HS-5 (cell line): Measurements from ENCODE around the gene KIF6.

Experiments used
- DNase-seq: peaks from one replicate; pipeline ENCODE4 v3.0.0-alpha.2; 2012; ENCODE audit warnings: low read depth

Gene KIF6

GRCh38 chr6:39319621-39320362, 405.4 kb downstream of the KIF6 start:
- no peak for DNase-seq

GRCh38 chr6:39317256-39317655, 408.0 kb downstream of the KIF6 start:
- no peak for DNase-seq

GRCh38 chr6:39314273-39314795, 410.9 kb downstream of the KIF6 start, which contains the start of gene KCNK17:
Gene KCNK17 (minus strand): TSS chr6:39314419. CDS start chr6:39314320, 99 bp downstream.
- DNase-seq = no peak

GRCh38 chr6:39313526-39314272, 411.5 kb downstream of the KIF6 start:
- no peak for DNase-seq

- no peak for DNase-seq
These were observed 412.2 kb downstream of the KIF6 start for GRCh38 chr6:39312912-39313525.

- no peak for DNase-seq
These were observed 414.7 kb downstream of the KIF6 start for GRCh38 chr6:39310542-39310941.

- peak; percentile 22 for DNase-seq
These were observed 415.2 kb downstream of the KIF6 start for GRCh38 chr6:39309942-39310531.

- DNase-seq = no peak
These were observed 417.7 kb downstream of the KIF6 start for GRCh38 chr6:39307462-39307861.

GRCh38 chr6:39304951-39305350, 420.3 kb downstream of the KIF6 start:
- no peak for DNase-seq

- DNase-seq = no peak
These were observed 421.6 kb downstream of the KIF6 start for GRCh38 chr6:39303425-39304153.

- no peak for DNase-seq
These were observed 422.4 kb downstream of the KIF6 start for GRCh38 chr6:39302669-39303424.

- no peak for DNase-seq
These were observed 423.2 kb downstream of the KIF6 start for GRCh38 chr6:39302011-39302410.

GRCh38 chr6:39301606-39302005, 423.6 kb downstream of the KIF6 start:
- DNase-seq = no peak

GRCh38 chr6:39300739-39301138, 424.5 kb downstream of the KIF6 start:
- no peak for DNase-seq

GRCh38 chr6:39298061-39298460, 427.1 kb downstream of the KIF6 start:
- DNase-seq = no peak

GRCh38 chr6:39296745-39297640, 428.2 kb downstream of the KIF6 start:
- no peak for DNase-seq

- DNase-seq = no peak
These were observed 429.6 kb downstream of the KIF6 start for GRCh38 chr6:39295611-39296011.

- DNase-seq = no peak
These were observed 430.3 kb downstream of the KIF6 start for GRCh38 chr6:39294899-39295298.

GRCh38 chr6:39294133-39294532, 431.1 kb downstream of the KIF6 start:
- no peak for DNase-seq

GRCh38 chr6:39292637-39293036, 432.6 kb downstream of the KIF6 start:
- DNase-seq = no peak
